Stimulated activated memory B cell treated with anti-CD40 and anti-IgM and Interleukin-4, amounts not matched to agents 10 μg/mL and 1 μg/mL and 100 μg/mL, for 72 hours (primary cell): ENCODE results near the gene TRIM44.
A peak's percentile ranks its signal among the peaks of the same experiment; 100 is the strongest.
"Not testable (repeated sequence)": the region's sequence is repeated elsewhere in the genome, so short reads cannot be mapped to it uniquely, and the experiment has no call there.

Experiments
- ATAC-seq: fragments of 150-1000 bp; cut with Tn5 transposase; 2 replicates; pipeline ENCODE4 v1.10.0; 2021
- H3K27ac Mint-ChIP-seq: one replicate; pipeline ENCODE4 v1.8.0; 2022; ENCODE audit warnings: mild to moderate bottlenecking, mixed read lengths
- H3K27me3 Mint-ChIP-seq: one replicate; pipeline ENCODE4 v1.8.0; 2022; ENCODE audit warnings: mixed read lengths
- H3K36me3 Mint-ChIP-seq: one replicate; pipeline ENCODE4 v1.8.0; 2022; ENCODE audit warnings: mixed read lengths
- H3K4me1 Mint-ChIP-seq: one replicate; pipeline ENCODE4 v1.8.0; 2022; ENCODE audit warnings: mixed read lengths
- H3K4me3 Mint-ChIP-seq: one replicate; pipeline ENCODE4 v1.8.0; 2022; ENCODE audit warnings: mild to moderate bottlenecking, moderate library complexity, mixed read lengths
- H3K9me3 Mint-ChIP-seq: one replicate; pipeline ENCODE4 v1.8.0; 2022; ENCODE audit warnings: mixed read lengths

TRIM44 gene

GRCh38 chr11:35838697-35839367 is 176.3 kb downstream of the TRIM44 start:
- H3K27ac Mint-ChIP-seq, H3K36me3 Mint-ChIP-seq, H3K4me1 Mint-ChIP-seq, H3K4me3 Mint-ChIP-seq, H3K27me3 Mint-ChIP-seq, ATAC-seq, H3K9me3 Mint-ChIP-seq: not testable (repeated sequence)

GRCh38 chr11:35839368-35840161 is 177.0 kb downstream of the TRIM44 start:
- H3K4me3 Mint-ChIP-seq: no peak overlapping the region
- no peak overlapping the region for H3K27ac Mint-ChIP-seq
- peaks cover 16% of the 10 kb centered on the region for H3K27me3 Mint-ChIP-seq
- ATAC-seq: no peak
- H3K36me3 Mint-ChIP-seq: no peaks in the 10 kb centered on the region
- no peaks in the 10 kb centered on the region for H3K4me1 Mint-ChIP-seq
- H3K9me3 Mint-ChIP-seq: peaks cover 3% of the 10 kb centered on the region

GRCh38 chr11:35841733-35842132 is 179.2 kb downstream of the TRIM44 start:
- Mint-ChIP-seq H3K4me3 (no peak overlapping the region), H3K27me3 (peaks cover 19% of the 10 kb centered on the region), H3K4me1 (no peaks in the 10 kb centered on the region), H3K36me3 (no peaks in the 10 kb centered on the region), H3K9me3 (peaks cover 3% of the 10 kb centered on the region), H3K27ac (no peak overlapping the region)
- no peak for ATAC-seq

GRCh38 chr11:35842958-35843357 is 180.4 kb downstream of the TRIM44 start:
- Mint-ChIP-seq H3K27ac (no peak overlapping the region), H3K4me1 (no peaks in the 10 kb centered on the region), H3K27me3 (peaks cover 12% of the 10 kb centered on the region), H3K9me3 (peaks cover 3% of the 10 kb centered on the region), H3K36me3 (no peaks in the 10 kb centered on the region), H3K4me3 (no peak overlapping the region)
- ATAC-seq: no peak

GRCh38 chr11:35844579-35844978 is 182.0 kb downstream of the TRIM44 start:
- H3K36me3 Mint-ChIP-seq: no peaks in the 10 kb centered on the region
- ATAC-seq: no peak
- H3K27ac Mint-ChIP-seq: no peak overlapping the region
- peaks cover 3% of the 10 kb centered on the region for H3K9me3 Mint-ChIP-seq
- H3K27me3 Mint-ChIP-seq: peaks cover 14% of the 10 kb centered on the region
- H3K4me1 Mint-ChIP-seq: no peaks in the 10 kb centered on the region
- H3K4me3 Mint-ChIP-seq: no peak overlapping the region

- H3K36me3 Mint-ChIP-seq: no peaks in the 10 kb centered on the region
- peak; percentile 18 for ATAC-seq
- no peak overlapping the region for H3K4me3 Mint-ChIP-seq
- H3K4me1 Mint-ChIP-seq: no peaks in the 10 kb centered on the region
- H3K9me3 Mint-ChIP-seq: no peaks in the 10 kb centered on the region
- H3K27ac Mint-ChIP-seq: no peak overlapping the region
- H3K27me3 Mint-ChIP-seq: peaks cover 19% of the 10 kb centered on the region
Measured at GRCh38 chr11:35845860-35846259, 183.3 kb downstream of the TRIM44 start.

GRCh38 chr11:35846874-35847273 is 184.3 kb downstream of the TRIM44 start:
- H3K4me3 Mint-ChIP-seq: no peak overlapping the region
- no peak for ATAC-seq
- no peaks in the 10 kb centered on the region for H3K9me3 Mint-ChIP-seq
- no peaks in the 10 kb centered on the region for H3K36me3 Mint-ChIP-seq
- no peak overlapping the region for H3K27ac Mint-ChIP-seq
- no peaks in the 10 kb centered on the region for H3K4me1 Mint-ChIP-seq
- peaks cover 19% of the 10 kb centered on the region for H3K27me3 Mint-ChIP-seq

GRCh38 chr11:35847473-35847872 is 184.9 kb downstream of the TRIM44 start:
- Mint-ChIP-seq H3K9me3 (no peaks in the 10 kb centered on the region), H3K27ac (no peak overlapping the region), H3K4me3 (no peak overlapping the region), H3K36me3 (no peaks in the 10 kb centered on the region), H3K4me1 (no peaks in the 10 kb centered on the region), H3K27me3 (peaks cover 19% of the 10 kb centered on the region)
- ATAC-seq: peak; percentile 44

GRCh38 chr11:35848616-35849015 is 186.0 kb downstream of the TRIM44 start:
- Mint-ChIP-seq H3K9me3 (no peaks in the 10 kb centered on the region), H3K36me3 (no peaks in the 10 kb centered on the region), H3K27me3 (peaks cover 19% of the 10 kb centered on the region), H3K4me1 (no peaks in the 10 kb centered on the region), H3K4me3 (no peak overlapping the region), H3K27ac (no peak overlapping the region)
- no peak for ATAC-seq

GRCh38 chr11:35850191-35850590 is 187.6 kb downstream of the TRIM44 start:
- Mint-ChIP-seq H3K4me1 (no peaks in the 10 kb centered on the region), H3K9me3 (no peaks in the 10 kb centered on the region), H3K36me3 (no peaks in the 10 kb centered on the region), H3K27ac (no peak overlapping the region), H3K27me3 (peaks cover 10% of the 10 kb centered on the region), H3K4me3 (no peak overlapping the region)
- no peak for ATAC-seq

GRCh38 chr11:35851342-35851741 is 188.8 kb downstream of the TRIM44 start:
- H3K27me3 Mint-ChIP-seq: peaks cover 10% of the 10 kb centered on the region
- no peaks in the 10 kb centered on the region for H3K4me1 Mint-ChIP-seq
- ATAC-seq: no peak
- H3K4me3 Mint-ChIP-seq: no peak overlapping the region
- H3K27ac Mint-ChIP-seq: no peak overlapping the region
- H3K9me3 Mint-ChIP-seq: peaks cover 3% of the 10 kb centered on the region
- no peaks in the 10 kb centered on the region for H3K36me3 Mint-ChIP-seq

- H3K4me3 Mint-ChIP-seq: no peak overlapping the region
- no peaks in the 10 kb centered on the region for H3K36me3 Mint-ChIP-seq
- H3K27me3 Mint-ChIP-seq: peaks cover 10% of the 10 kb centered on the region
- no peak for ATAC-seq
- peaks cover 3% of the 10 kb centered on the region for H3K9me3 Mint-ChIP-seq
- H3K4me1 Mint-ChIP-seq: no peaks in the 10 kb centered on the region
- H3K27ac Mint-ChIP-seq: no peak overlapping the region
Measured at GRCh38 chr11:35852056-35852455, 189.5 kb downstream of the TRIM44 start.

- H3K27ac Mint-ChIP-seq: no peak overlapping the region
- H3K4me1 Mint-ChIP-seq: no peaks in the 10 kb centered on the region
- no peak for ATAC-seq
- H3K9me3 Mint-ChIP-seq: peaks cover 3% of the 10 kb centered on the region
- H3K36me3 Mint-ChIP-seq: no peaks in the 10 kb centered on the region
- H3K27me3 Mint-ChIP-seq: peaks cover 10% of the 10 kb centered on the region
- no peak overlapping the region for H3K4me3 Mint-ChIP-seq
Measured at GRCh38 chr11:35853971-35854370, 191.4 kb downstream of the TRIM44 start.

GRCh38 chr11:35855671-35856070 is 193.1 kb downstream of the TRIM44 start:
- Mint-ChIP-seq H3K36me3 (no peaks in the 10 kb centered on the region), H3K27me3 (no peaks in the 10 kb centered on the region), H3K27ac (no peak overlapping the region), H3K4me3 (no peak overlapping the region), H3K9me3 (peaks cover 3% of the 10 kb centered on the region), H3K4me1 (no peaks in the 10 kb centered on the region)
- ATAC-seq: no peak

- H3K4me1 Mint-ChIP-seq: no peaks in the 10 kb centered on the region
- no peak overlapping the region for H3K4me3 Mint-ChIP-seq
- H3K9me3 Mint-ChIP-seq: peaks cover 3% of the 10 kb centered on the region
Measured at GRCh38 chr11:35856259-35856658, 193.7 kb downstream of the TRIM44 start.

GRCh38 chr11:35856756-35857155 is 194.2 kb downstream of the TRIM44 start:
- no peak overlapping the region for H3K4me3 Mint-ChIP-seq

More at GRCh38 chr11:35856259-35856658, 193.7 kb downstream of the TRIM44 start:
- H3K27ac Mint-ChIP-seq: no peak overlapping the region
- H3K36me3 Mint-ChIP-seq: no peaks in the 10 kb centered on the region
- H3K27me3 Mint-ChIP-seq: no peaks in the 10 kb centered on the region
- no peak for ATAC-seq

More at GRCh38 chr11:35856756-35857155, 194.2 kb downstream of the TRIM44 start:
- no peak for ATAC-seq
- Mint-ChIP-seq H3K9me3 (peaks cover 3% of the 10 kb centered on the region), H3K36me3 (no peaks in the 10 kb centered on the region), H3K4me1 (no peaks in the 10 kb centered on the region), H3K27ac (no peak overlapping the region), H3K27me3 (no peaks in the 10 kb centered on the region)
